ENCODE data around the gene UGT1A5. TPM values are rescaled to one million over a fixed set of nuclear protein-coding genes. Genes with fewer than 3 reads are reported as not detected.

Gene UGT1A5
- total RNA-seq, 1 donor from 2014 or later = not detected

GRCh38 chr2:233822101-233822771, 109.5 kb downstream of the UGT1A5 start:
- Histone ChIP-seq H3K9me3 (ENCODE audit: low read depth) (no peaks in the 10 kb centered on the region), H2AFZ (replicated peaks) (no peak overlapping the region), H3K27me3 (no peaks in the 10 kb centered on the region), H3K79me2 (ENCODE audit: low read depth) (no peaks in the 10 kb centered on the region), H3K4me1 (no peaks in the 10 kb centered on the region), H4K20me1 (ENCODE audit: low read depth) (no peaks in the 10 kb centered on the region), H3F3A (ENCODE audit: low read depth) (no peaks in the 10 kb centered on the region), H3K4me2 (no peak overlapping the region), H3K36me3 (no peaks in the 10 kb centered on the region), H3K9ac (no peak overlapping the region), H3K27ac (no peak overlapping the region), H3K4me3 (no peak overlapping the region)
- DNase-seq (ENCODE audit: low spot score) = no peak
- Mint-ChIP-seq H3K4me1 (peaks cover under 1% of the 10 kb centered on the region), H3K36me3 (peaks cover 1% of the 10 kb centered on the region), H3K27me3 (ENCODE audit: insufficient read depth, low read depth) (peaks cover 4% of the 10 kb centered on the region), H3K27ac (no peak overlapping the region), H3K9me3 (peaks cover 3% of the 10 kb centered on the region), H3K4me3 (no peak overlapping the region)
- TF ChIP-seq EZH2phosphoT487 (IDR thresholded peaks at IDR 0.05) (no peak), EZH2 (IDR thresholded peaks at IDR 0.05) (no peak), CTCF (IDR thresholded peaks at IDR 0.05) (no peak)

Other genes starting within 250 kb of the UGT1A5 start
- gene USP40, start 146.1 kb upstream of the UGT1A5 start, total RNA-seq (ENCODE audit: low replicate concordance) = 15.1 and 32.9 TPM in 2 replicates
- not detected in 2 replicates for gene UGT1A8, start 95.3 kb upstream of the UGT1A5 start, total RNA-seq (ENCODE audit: low replicate concordance)
- gene UGT1A10, start 76.5 kb upstream of the UGT1A5 start, total RNA-seq (ENCODE audit: low replicate concordance) = not detected in 2 replicates
- not detected in 2 replicates for gene UGT1A9, start 41.0 kb upstream of the UGT1A5 start, total RNA-seq (ENCODE audit: low replicate concordance)
- not detected in 2 replicates for gene UGT1A7, start 31.0 kb upstream of the UGT1A5 start, total RNA-seq (ENCODE audit: low replicate concordance)
- gene UGT1A6, start 20.0 kb upstream of the UGT1A5 start, total RNA-seq (ENCODE audit: low replicate concordance) = not detected in 2 replicates
- not detected in 2 replicates for gene UGT1A4, start 5.8 kb downstream of the UGT1A5 start, total RNA-seq (ENCODE audit: low replicate concordance)
- gene UGT1A3, start 16.1 kb downstream of the UGT1A5 start, total RNA-seq (ENCODE audit: low replicate concordance) = not detected in 2 replicates
- gene UGT1A1, start 47.4 kb downstream of the UGT1A5 start, total RNA-seq (ENCODE audit: low replicate concordance) = not detected in 2 replicates
- not detected in 2 replicates for gene MROH2A, start 65.4 kb downstream of the UGT1A5 start, total RNA-seq (ENCODE audit: low replicate concordance)
- 101 and 109 TPM in 2 replicates for gene HJURP, start 141.6 kb downstream of the UGT1A5 start, total RNA-seq (ENCODE audit: low replicate concordance)
- 4.9 and 7.5 TPM in 2 replicates for gene TRPM8, start 204.5 kb downstream of the UGT1A5 start, total RNA-seq (ENCODE audit: low replicate concordance)

All from neural progenitor cell (in vitro differentiated cells).